Renal cortex interstitium (tissue), 11 donors: Measurements from ENCODE around the gene CNIH2. TPM values are rescaled to one million over a fixed set of nuclear protein-coding genes. Genes with fewer than 3 reads are reported as not detected.
"Not testable (repeated sequence)": the region's sequence is repeated elsewhere in the genome, so short reads cannot be mapped to it uniquely, and the experiment has no call there.

Experiments
- DNase-seq, 11 donors: peaks; one replicate each; pipeline ENCODE4 v3.0.0-alpha.2; 2013; ENCODE audit warnings: low read depth in 9 of 11, low spot score in 4 of 11; ENCODE audit errors: extremely low read depth in 1 of 11
- polyA plus RNA-seq, 3 donors: library from polyadenylated mRNA; unstranded; fragments of 120-200 nt; gene quantifications; one replicate each; pipeline ENCODE4 v1.2.1, GENCODE V29; 2013; ENCODE audit not compliant: insufficient read length in 3 of 3

CNIH2 gene
- polyA plus RNA-seq, 3 donors = 1.9 to 3.8 (median 3.7) TPM

- DNase-seq = no peak
Observed at GRCh38 chr11:66247801-66248200, 30.2 kb upstream of the CNIH2 start.

GRCh38 chr11:66248903-66249302, 29.1 kb upstream of the CNIH2 start:
- DNase-seq = no peak

- no peak for DNase-seq
Observed at GRCh38 chr11:66251809-66252208, 26.2 kb upstream of the CNIH2 start.

GRCh38 chr11:66253081-66253480, 24.9 kb upstream of the CNIH2 start:
- not testable (repeated sequence) for DNase-seq

- no peak for DNase-seq
Observed at GRCh38 chr11:66258473-66258893, 19.5 kb upstream of the CNIH2 start.

- DNase-seq = no peak
Observed at GRCh38 chr11:66259225-66259624, 18.8 kb upstream of the CNIH2 start.

GRCh38 chr11:66259956-66260355, 18.0 kb upstream of the CNIH2 start:
- DNase-seq = no peak

GRCh38 chr11:66261578-66261977, 16.4 kb upstream of the CNIH2 start:
- no peak for DNase-seq

GRCh38 chr11:66262191-66262590, 15.8 kb upstream of the CNIH2 start:
- DNase-seq = no peak

- DNase-seq = no peak
Observed at GRCh38 chr11:66262696-66263095, 15.3 kb upstream of the CNIH2 start.

GRCh38 chr11:66263231-66263630, 14.7 kb upstream of the CNIH2 start:
- no peak for DNase-seq

GRCh38 chr11:66263785-66264184, 14.2 kb upstream of the CNIH2 start:
- DNase-seq = no peak

GRCh38 chr11:66264383-66264782, 13.6 kb upstream of the CNIH2 start:
- no peak for DNase-seq

- no peak for DNase-seq
Observed at GRCh38 chr11:66264914-66265313, 13.1 kb upstream of the CNIH2 start.

GRCh38 chr11:66265531-66266377, 12.2 kb upstream of the CNIH2 start:
- DNase-seq = no peak

- no peak for DNase-seq
Observed at GRCh38 chr11:66266378-66267038, 11.5 kb upstream of the CNIH2 start.

GRCh38 chr11:66267039-66267378, 11.0 kb upstream of the CNIH2 start:
- DNase-seq = no peak

GRCh38 chr11:66267379-66268243, 10.4 kb upstream of the CNIH2 start:
- DNase-seq = peak in 10 of 11 donors; percentile 69 to 88 (median 82)

GRCh38 chr11:66268244-66268951, 9.6 kb upstream of the CNIH2 start, which contains the start of gene RAB1B:
RAB1B (plus strand) TSS chr11:66268639; CDS start chr11:66268680, 41 bp downstream.
- peak; percentile 99 to 100 (median 100) for DNase-seq
